Hematopoietic multipotent progenitor cell treated with erythropoietin and hydrocortisone succinate and interleukin-3 and kit ligand, for 17 days (in vitro differentiated cells): ENCODE data around the gene PCDHGA8.
"Not testable (repeated sequence)": the region's sequence is repeated elsewhere in the genome, so short reads cannot be mapped to it uniquely, and the experiment has no call there.

Experiments
- DNase-seq: peaks from one replicate; pipeline ENCODE4 v3.0.0-alpha.2; 2015; ENCODE audit warnings: low spot score

Gene PCDHGA8

GRCh38 chr5:141403387-141403786 lies 11.0 kb downstream of the PCDHGA8 start:
- DNase-seq = no peak

- peak; percentile 6 for DNase-seq
Observed at GRCh38 chr5:141407790-141408505, 15.5 kb downstream of the PCDHGA8 start, which contains the start of gene PCDHGB6. Gene PCDHGB6 (plus strand): TSS chr5:141408021. CDS start chr5:141408203, 182 bp downstream.

GRCh38 chr5:141409598-141410306 lies 17.3 kb downstream of the PCDHGA8 start:
- DNase-seq = no peak

GRCh38 chr5:141411575-141411974 lies 19.1 kb downstream of the PCDHGA8 start:
- DNase-seq = no peak

GRCh38 chr5:141412854-141413539 lies 20.6 kb downstream of the PCDHGA8 start, which contains the start of gene PCDHGA10:
Gene PCDHGA10 (plus strand): TSS chr5:141412987. CDS start chr5:141413176, 189 bp downstream.
- peak; percentile 20 for DNase-seq

GRCh38 chr5:141413540-141414069 lies 21.2 kb downstream of the PCDHGA8 start:
- DNase-seq = no peak

- DNase-seq = not testable (repeated sequence)
Observed at GRCh38 chr5:141414548-141415274, 22.3 kb downstream of the PCDHGA8 start.

GRCh38 chr5:141415275-141415618 lies 22.8 kb downstream of the PCDHGA8 start:
- not testable (repeated sequence) for DNase-seq

GRCh38 chr5:141417494-141418172 lies 25.2 kb downstream of the PCDHGA8 start, which contains the start of gene PCDHGB7:
Gene PCDHGB7 (plus strand): TSS chr5:141417677. CDS start chr5:141417860, 183 bp downstream.
- DNase-seq = peak; percentile 22

- DNase-seq = no peak
Observed at GRCh38 chr5:141419074-141419880, 26.8 kb downstream of the PCDHGA8 start.

GRCh38 chr5:141420855-141421488 lies 28.5 kb downstream of the PCDHGA8 start, which contains the start of gene PCDHGA11:
Gene PCDHGA11 (plus strand): TSS chr5:141421051. CDS start chr5:141421228, 177 bp downstream.
- peak; percentile 48 for DNase-seq

- no peak for DNase-seq
Observed at GRCh38 chr5:141421489-141421855, 29.0 kb downstream of the PCDHGA8 start.

GRCh38 chr5:141422742-141423291 lies 30.4 kb downstream of the PCDHGA8 start:
- no peak for DNase-seq

GRCh38 chr5:141427783-141428426 lies 35.5 kb downstream of the PCDHGA8 start:
- DNase-seq = no peak

- no peak for DNase-seq
Observed at GRCh38 chr5:141430332-141431113, 38.1 kb downstream of the PCDHGA8 start, which contains the start of gene PCDHGA12. Gene PCDHGA12 (plus strand): TSS chr5:141430507. CDS start chr5:141430760, 253 bp downstream.

- no peak for DNase-seq
Observed at GRCh38 chr5:141431286-141431685, 38.9 kb downstream of the PCDHGA8 start.

GRCh38 chr5:141432308-141432707 lies 39.9 kb downstream of the PCDHGA8 start:
- DNase-seq = not testable (repeated sequence)

- not testable (repeated sequence) for DNase-seq
Observed at GRCh38 chr5:141432726-141433125, 40.3 kb downstream of the PCDHGA8 start.
